AG04450 (cell line): Measurements from ENCODE around the gene SCO1. TPM values are rescaled to one million over a fixed set of nuclear protein-coding genes. Genes with fewer than 3 reads are reported as not detected.
A peak's percentile ranks its signal among the peaks of the same experiment; 100 is the strongest.

Experiments used
- CTCF ChIA-PET: fragments of 300-600, 350-600 bp; formaldehyde crosslinking; extraction: SDS; loops from one replicate; lab custom pipeline; 2022; ENCODE audit warnings: antibody characterized with exemption, inconsistent platforms; lab: Charles Lee
- POLR2A ChIA-PET: fragments of 350-600 bp; formaldehyde crosslinking; extraction: SDS; loops from one replicate; lab custom pipeline; 2021; ENCODE audit warnings: antibody characterized with exemption, inconsistent platforms; lab: Yijun Ruan, JAX
- DNase-seq: peaks from one replicate; pipeline ENCODE4 v3.0.0-alpha.2; 2011; ENCODE audit warnings: low read depth, low spot score
- H3K27ac ChIP-seq: one replicate; pipeline ENCODE4 v1.5.1; 2012; ENCODE audit warnings: low read depth, low read length, control low read depth
- H3K27me3 ChIP-seq: one replicate; pipeline ENCODE4 v1.6.0; 2012; ENCODE audit warnings: low read length; ENCODE audit not compliant: control insufficient read depth, insufficient read depth
- H3K4me3 ChIP-seq: 2 replicates; pipeline ENCODE4 v1.5.1; 2011; ENCODE audit warnings: mild to moderate bottlenecking, low read depth, low read length, control low read depth
- H3K9me3 ChIP-seq: 2 replicates; pipeline ENCODE4 v1.5.1; 2012; ENCODE audit warnings: low read length; ENCODE audit not compliant: control insufficient read depth, insufficient read depth
- CTCF ChIP-seq: IDR thresholded peaks from 2 replicates; pipeline ENCODE4 v1.5.1; 2011; ENCODE audit warnings: low read depth, low read length, control low read depth, inconsistent platforms
- polyA plus RNA-seq: library from polyadenylated mRNA; depleted of rRNA; stranded (reverse); fragments of >200 nt; gene quantifications from 2 replicates; pipeline ENCODE4 v1.2.3, GENCODE V29; 2011

SCO1 gene
- polyA plus RNA-seq, 1 experiment: 28.5 TPM

DNA sequence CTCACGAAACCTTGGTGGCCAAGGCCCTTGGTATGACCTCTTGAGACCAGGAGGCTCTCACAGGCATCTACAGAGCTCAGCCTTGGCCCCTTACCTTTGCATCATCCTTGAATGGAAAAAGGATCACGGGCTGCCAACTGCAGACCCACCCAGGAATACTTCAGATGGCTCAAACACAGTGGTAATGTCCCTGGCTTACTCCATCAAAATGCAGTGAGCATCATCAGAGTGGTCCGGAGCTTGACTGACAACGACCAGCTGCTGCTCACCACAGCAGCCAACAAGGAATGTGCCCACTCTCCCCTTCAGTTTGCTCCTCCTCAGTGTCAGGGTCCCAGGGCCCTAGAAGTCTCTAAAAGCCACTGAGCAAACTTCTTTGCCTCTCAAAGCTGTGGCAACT lies 22.6 kb downstream of the SCO1 start:
- Histone ChIP-seq H3K27ac (no peak overlapping the region), H3K9me3 (no peaks in the 10 kb centered on the region), H3K4me3 (no peak overlapping the region), H3K27me3 (no peaks in the 10 kb centered on the region)
- no peak for DNase-seq
- POLR2A ChIA-PET: no interaction called here
- no peak for TF ChIP-seq CTCF
- CTCF ChIA-PET: interaction anchor here (1.0 to 1.4 kb wide), 2 partner anchors 28 kb away, joined by 3 to 5 read pairs; no protein-coding TSS in a partner anchor

DNA sequence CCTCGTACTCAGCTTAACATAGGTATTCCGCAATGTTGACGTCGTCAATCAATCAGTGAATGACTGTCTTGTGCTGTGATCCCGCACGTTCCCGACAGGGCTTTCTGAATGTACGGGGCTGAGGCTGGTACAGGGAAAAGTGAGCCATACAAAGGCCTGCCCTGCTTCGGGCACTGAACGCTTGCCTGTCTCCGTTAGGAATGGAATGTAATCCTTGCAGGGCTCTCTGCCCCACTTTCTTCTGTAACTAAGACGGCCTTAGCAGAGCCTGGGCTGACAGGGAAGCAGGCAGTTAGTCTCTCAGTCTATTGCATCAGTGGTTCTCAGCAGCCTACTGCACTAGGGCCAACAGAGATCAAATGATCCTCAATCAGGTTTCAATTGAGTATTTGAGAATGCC lies 24.0 kb downstream of the SCO1 start:
- no peaks in the 10 kb centered on the region for H3K9me3 ChIP-seq
- H3K27me3 ChIP-seq: no peaks in the 10 kb centered on the region
- no peak overlapping the region for H3K4me3 ChIP-seq
- CTCF ChIA-PET: interaction anchor here (1.2 to 1.8 kb wide), 2 partner anchors 56 to 63 kb away, joined by 3 to 9 read pairs; no protein-coding TSS in a partner anchor
- no peak for TF ChIP-seq CTCF
- H3K27ac ChIP-seq: no peak overlapping the region
- DNase-seq: no peak
- POLR2A ChIA-PET: no interaction called here

- ChIA-PET CTCF (interaction anchor here (3.2 to 4.2 kb wide), 2 partner anchors 22 to 51 kb away, joined by 10 to 22 read pairs; no protein-coding TSS in a partner anchor), POLR2A (no interaction called here)
- Histone ChIP-seq H3K9me3 (no peaks in the 10 kb centered on the region), H3K4me3 (no peak overlapping the region), H3K27me3 (no peaks in the 10 kb centered on the region), H3K27ac (peak overlapping the region; percentile 47)
- TF ChIP-seq CTCF: no peak
- peak; percentile 58 for DNase-seq
Observed at GRCh38 chr17:10668775-10669174, 28.6 kb downstream of the SCO1 start.

DNA sequence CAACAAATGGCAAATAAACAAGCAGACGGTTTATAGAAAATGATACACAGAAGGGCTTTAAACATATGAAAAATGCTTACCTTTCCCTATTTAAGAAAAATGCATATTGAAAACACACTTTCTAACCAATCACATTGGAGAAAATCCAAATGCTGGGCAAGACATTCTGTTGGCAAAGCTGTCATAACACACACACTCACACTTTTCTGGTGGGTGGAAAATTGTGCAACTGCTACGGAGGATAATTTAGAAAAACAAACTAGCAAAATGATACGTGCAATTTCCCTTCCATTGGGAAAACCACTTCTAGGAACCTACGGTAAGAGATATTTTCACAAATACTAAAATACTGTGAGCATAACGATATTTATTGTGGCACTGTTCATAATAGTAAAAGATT lies 30.4 kb downstream of the SCO1 start:
- Histone ChIP-seq H3K4me3 (no peak overlapping the region), H3K27ac (no peak overlapping the region), H3K9me3 (no peaks in the 10 kb centered on the region), H3K27me3 (no peaks in the 10 kb centered on the region)
- DNase-seq: no peak
- POLR2A ChIA-PET: no interaction called here
- CTCF ChIA-PET: interaction anchor here (0.6 to 3.7 kb wide), 2 partner anchors 21 to 64 kb away, joined by 4 to 28 read pairs; no protein-coding TSS in a partner anchor
- no peak for TF ChIP-seq CTCF

- no peaks in the 10 kb centered on the region for H3K9me3 ChIP-seq
- no peaks in the 10 kb centered on the region for H3K27me3 ChIP-seq
- ChIA-PET POLR2A (no interaction called here), CTCF (interaction anchor here (1.1 to 3.7 kb wide), 4 partner anchors 18 to 72 kb away, joined by 4 to 28 read pairs (median 9); no protein-coding TSS in a partner anchor)
- DNase-seq: no peak
- no peak overlapping the region for H3K27ac ChIP-seq
- no peak overlapping the region for H3K4me3 ChIP-seq
- TF ChIP-seq CTCF: no peak
Observed at GRCh38 chr17:10664571-10664970, 32.8 kb downstream of the SCO1 start.
